ENCODE results near the gene NF1. TPM values are rescaled to one million over a fixed set of nuclear protein-coding genes. Genes with fewer than 3 reads are reported as not detected.

NF1 gene
- total RNA-seq, 6 experiments from 2014 or later: 45.0 to 62.6 (median 54.0) TPM

DNA sequence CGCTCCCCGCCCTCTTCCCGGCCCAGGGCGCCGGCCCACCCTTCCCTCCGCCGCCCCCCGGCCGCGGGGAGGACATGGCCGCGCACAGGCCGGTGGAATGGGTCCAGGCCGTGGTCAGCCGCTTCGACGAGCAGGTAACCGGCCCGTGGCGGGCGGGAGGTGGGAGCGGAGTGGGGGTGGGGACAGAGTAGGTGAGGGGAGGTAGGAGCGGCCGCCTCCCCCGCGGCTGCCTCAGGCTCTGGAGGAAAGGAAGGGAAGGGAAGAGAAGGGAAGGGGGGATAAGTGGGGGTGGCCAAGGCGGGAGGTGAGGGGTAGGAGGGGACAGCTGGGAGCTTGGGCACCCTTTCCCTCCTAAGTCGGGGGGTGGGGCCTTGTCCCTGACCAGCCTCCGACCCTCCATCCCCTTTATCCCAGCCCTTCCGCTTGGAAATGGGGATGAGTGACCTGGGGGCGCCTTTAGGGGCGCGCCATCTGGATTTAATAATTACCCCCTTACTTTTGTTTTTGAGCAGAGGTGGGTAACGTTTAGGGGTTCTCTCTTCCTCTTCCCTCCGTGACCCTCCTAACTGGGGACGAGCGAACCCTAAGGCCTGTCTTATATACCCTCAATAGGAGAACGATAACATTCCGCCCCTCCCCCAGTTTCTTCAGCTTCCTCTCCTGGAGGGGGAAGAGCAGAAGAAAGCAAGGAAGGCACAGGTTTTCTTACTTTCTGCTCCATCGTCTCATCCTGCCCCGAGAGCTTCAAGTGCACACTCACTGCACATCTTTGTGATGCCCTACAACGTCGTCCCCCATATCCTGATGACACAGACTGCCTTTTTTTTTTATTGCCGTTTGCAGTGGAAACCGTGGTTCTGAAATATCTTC is 694 bp downstream of the NF1 start:
- DNase-seq: peak; percentile 51
- H3K9me3 Mint-ChIP-seq: no peaks in the 10 kb centered on the region
- peaks cover 3% of the 10 kb centered on the region; the same call in 1 of the 2 replicates for H3K27me3 Mint-ChIP-seq (ENCODE audit: insufficient read depth)
- H3K4me3 Mint-ChIP-seq: peak overlapping the region; percentile 96
- H3K36me3 Mint-ChIP-seq (ENCODE audit: low read depth): peaks cover 7% of the 10 kb centered on the region
- no peak for TF ChIP-seq CTCF (IDR thresholded peaks at IDR 0.05)
- peaks cover 35% of the 10 kb centered on the region for H3K4me1 Mint-ChIP-seq (ENCODE audit: low read depth)
- peak overlapping the region; percentile 94 for H3K27ac Mint-ChIP-seq

GRCh38 chr17:31096106-31096436 is 1.3 kb downstream of the NF1 start:
- Mint-ChIP-seq H3K4me3 (peak overlapping the region; percentile 96), H3K9me3 (no peaks in the 10 kb centered on the region), H3K27me3 (ENCODE audit: insufficient read depth) (peaks cover 3% of the 10 kb centered on the region; the same call in 1 of the 2 replicates), H3K36me3 (ENCODE audit: low read depth) (peaks cover 7% of the 10 kb centered on the region), H3K27ac (peak overlapping the region; percentile 94), H3K4me1 (ENCODE audit: low read depth) (peaks cover 40% of the 10 kb centered on the region)
- DNase-seq: no peak
- no peak for TF ChIP-seq CTCF (IDR thresholded peaks at IDR 0.05)

DNA sequence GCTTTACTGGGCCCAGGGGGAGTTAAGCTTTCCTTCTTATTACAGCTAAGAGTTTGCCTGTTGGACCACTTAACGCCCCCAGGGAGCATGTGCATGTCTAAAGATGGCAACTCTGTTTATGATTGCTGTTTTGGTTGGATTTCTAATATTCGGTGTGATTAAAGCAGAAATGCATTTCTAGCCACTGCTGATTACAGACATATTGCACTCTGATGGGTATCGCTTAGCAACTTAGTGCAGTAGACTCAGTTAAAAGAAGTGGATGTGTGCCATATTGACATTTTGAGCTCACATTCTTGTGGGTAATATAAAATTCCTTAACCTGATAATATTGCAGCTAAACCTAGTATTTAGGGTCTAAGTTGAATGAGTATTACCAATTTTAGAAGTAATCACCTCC is 4.2 kb downstream of the NF1 start:
- Mint-ChIP-seq H3K27me3 (ENCODE audit: insufficient read depth) (peaks cover 3% of the 10 kb centered on the region; the same call in 1 of the 2 replicates), H3K4me1 (ENCODE audit: low read depth) (peaks cover 35% of the 10 kb centered on the region), H3K27ac (no peak overlapping the region), H3K9me3 (no peaks in the 10 kb centered on the region), H3K4me3 (no peak overlapping the region), H3K36me3 (ENCODE audit: low read depth) (peaks cover 7% of the 10 kb centered on the region)
- no peak for DNase-seq
- TF ChIP-seq CTCF (IDR thresholded peaks at IDR 0.05): no peak

DNA sequence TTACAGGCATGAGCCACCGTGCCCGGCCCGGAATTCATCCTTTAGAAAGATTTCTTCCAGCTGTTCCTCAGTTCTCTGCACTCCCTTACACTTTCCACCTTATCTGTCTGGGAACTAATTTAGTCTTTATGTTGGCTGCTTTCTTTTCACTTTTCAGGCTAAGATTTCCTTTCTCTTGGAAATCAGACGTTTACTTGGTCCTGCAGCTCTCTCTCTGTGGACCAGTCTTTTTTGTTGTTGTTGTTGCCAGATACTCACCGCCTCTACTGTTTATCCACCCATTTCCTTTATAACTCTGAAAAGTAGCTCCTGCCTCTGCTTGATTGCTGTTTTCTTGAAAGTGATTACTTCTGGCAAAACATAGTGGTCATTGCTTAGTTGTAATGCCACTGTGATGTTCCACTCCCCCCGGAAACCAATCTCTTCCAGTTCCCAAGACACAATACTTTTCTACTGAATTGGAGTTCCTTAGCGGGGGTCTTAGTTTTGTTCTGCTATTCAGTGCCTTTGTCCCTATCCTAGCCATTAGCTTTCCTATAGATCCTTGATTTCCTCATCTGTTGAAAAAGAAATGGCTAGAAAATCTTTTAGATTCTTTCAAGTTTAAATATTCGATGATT is 6.2 kb downstream of the NF1 start:
- Mint-ChIP-seq H3K4me1 (ENCODE audit: low read depth) (peaks cover 32% of the 10 kb centered on the region), H3K27me3 (ENCODE audit: insufficient read depth) (peaks cover 3% of the 10 kb centered on the region; the same call in 1 of the 2 replicates), H3K4me3 (no peak overlapping the region), H3K36me3 (ENCODE audit: low read depth) (peaks cover 7% of the 10 kb centered on the region), H3K27ac (no peak overlapping the region), H3K9me3 (no peaks in the 10 kb centered on the region)
- no peak for DNase-seq
- TF ChIP-seq CTCF (IDR thresholded peaks at IDR 0.05): no peak

- Mint-ChIP-seq H3K27ac (no peak overlapping the region), H3K4me1 (ENCODE audit: low read depth) (peaks cover 30% of the 10 kb centered on the region), H3K9me3 (no peaks in the 10 kb centered on the region), H3K27me3 (ENCODE audit: insufficient read depth) (no peaks in the 10 kb centered on the region), H3K36me3 (ENCODE audit: low read depth) (no peaks in the 10 kb centered on the region), H3K4me3 (no peak overlapping the region)
- no peak for DNase-seq
- TF ChIP-seq CTCF (IDR thresholded peaks at IDR 0.05): no peak
Measured at GRCh38 chr17:31101943-31102342, 7.2 kb downstream of the NF1 start.
